HUES48 (cell line): Measurements from ENCODE around the gene SH2D3A.

Source experiments
- H3K27ac ChIP-seq: one replicate; pipeline ENCODE4 v1.7.0; 2013; ENCODE audit warnings: low read depth, low read length, inconsistent platforms
- H3K27me3 ChIP-seq: 2 replicates; pipeline ENCODE4 v1.6.1; 2013; ENCODE audit warnings: mild to moderate bottlenecking, low read length; ENCODE audit not compliant: control insufficient read depth, insufficient read depth
- H3K36me3 ChIP-seq: 2 replicates; pipeline ENCODE4 v1.6.1; 2013; ENCODE audit warnings: low read length; ENCODE audit not compliant: control insufficient read depth, insufficient read depth
- H3K4me1 ChIP-seq: 2 replicates; pipeline ENCODE4 v1.6.1; 2013; ENCODE audit warnings: mild to moderate bottlenecking, low read length; ENCODE audit not compliant: control insufficient read depth, insufficient read depth
- H3K4me3 ChIP-seq: 2 replicates; pipeline ENCODE4 v1.5.1; 2013; ENCODE audit warnings: mild to moderate bottlenecking, low read depth, low read length
- H3K9ac ChIP-seq: 2 replicates; pipeline ENCODE4 v1.6.1; 2013; ENCODE audit warnings: mild to moderate bottlenecking, low read depth, low read length, moderate library complexity
- H3K9me3 ChIP-seq: 2 replicates; pipeline ENCODE4 v1.6.1; 2013; ENCODE audit warnings: low read length; ENCODE audit not compliant: control insufficient read depth, insufficient read depth

SH2D3A gene

GRCh38 chr19:6767357-6768235 lies at the start of gene SH2D3A:
SH2D3A (minus strand) TSS chr19:6767435; CDS start chr19:6763748, 3,687 bp downstream.
- Histone ChIP-seq H3K27me3 (no peaks in the 10 kb centered on the region), H3K9ac (peak within 1 kb of the TSS; percentile 49), H3K4me1 (peaks cover 11% of the 10 kb centered on the region), H3K9me3 (no peaks in the 10 kb centered on the region), H3K4me3 (peak within 1 kb of the TSS; percentile 85), H3K36me3 (0 out of 2 replicates have a peak, but pooled peaks cover 3% of the 10 kb centered on the region), H3K27ac (peak within 1 kb of the TSS; percentile 92)

- Histone ChIP-seq H3K36me3 (no peaks in the 10 kb centered on the region), H3K27me3 (no peaks in the 10 kb centered on the region)
Measured at GRCh38 chr19:6813659-6814058, 46.4 kb upstream of the SH2D3A start.

GRCh38 chr19:6812612-6813011 lies 45.4 kb upstream of the SH2D3A start:
- Histone ChIP-seq H3K9ac (no peak overlapping the region), H3K36me3 (no peaks in the 10 kb centered on the region), H3K27me3 (no peaks in the 10 kb centered on the region), H3K4me3 (no peak overlapping the region), H3K4me1 (no peaks in the 10 kb centered on the region), H3K9me3 (peaks cover 59% of the 10 kb centered on the region), H3K27ac (no peak overlapping the region)

More at GRCh38 chr19:6813659-6814058, 46.4 kb upstream of the SH2D3A start:
- Histone ChIP-seq H3K27ac (no peak overlapping the region), H3K4me3 (no peak overlapping the region), H3K4me1 (no peaks in the 10 kb centered on the region), H3K9ac (no peak overlapping the region), H3K9me3 (peaks cover 62% of the 10 kb centered on the region)

GRCh38 chr19:6811906-6812305 lies 44.7 kb upstream of the SH2D3A start:
- Histone ChIP-seq H3K4me1 (no peaks in the 10 kb centered on the region), H3K9ac (no peak overlapping the region), H3K27ac (no peak overlapping the region), H3K27me3 (no peaks in the 10 kb centered on the region), H3K4me3 (no peak overlapping the region), H3K36me3 (no peaks in the 10 kb centered on the region), H3K9me3 (peaks cover 64% of the 10 kb centered on the region)

GRCh38 chr19:6811378-6811777 lies 44.1 kb upstream of the SH2D3A start:
- H3K4me3 ChIP-seq = no peak overlapping the region
- no peaks in the 10 kb centered on the region for H3K27me3 ChIP-seq
- no peak overlapping the region for H3K9ac ChIP-seq
- no peaks in the 10 kb centered on the region for H3K36me3 ChIP-seq
- H3K9me3 ChIP-seq = peaks cover 67% of the 10 kb centered on the region
- no peaks in the 10 kb centered on the region for H3K4me1 ChIP-seq
- H3K27ac ChIP-seq = no peak overlapping the region

- Histone ChIP-seq H3K27ac (no peak overlapping the region), H3K36me3 (no peaks in the 10 kb centered on the region), H3K27me3 (no peaks in the 10 kb centered on the region), H3K9ac (no peak overlapping the region), H3K4me3 (no peak overlapping the region), H3K4me1 (no peaks in the 10 kb centered on the region), H3K9me3 (peaks cover 64% of the 10 kb centered on the region)
Measured at GRCh38 chr19:6809262-6809661, 42.0 kb upstream of the SH2D3A start.

- Histone ChIP-seq H3K36me3 (no peaks in the 10 kb centered on the region), H3K9ac (no peak overlapping the region), H3K4me1 (no peaks in the 10 kb centered on the region), H3K27me3 (no peaks in the 10 kb centered on the region), H3K4me3 (no peak overlapping the region), H3K9me3 (peaks cover 61% of the 10 kb centered on the region), H3K27ac (no peak overlapping the region)
Measured at GRCh38 chr19:6808494-6808893, 41.3 kb upstream of the SH2D3A start.

- Histone ChIP-seq H3K9me3 (peaks cover 57% of the 10 kb centered on the region), H3K4me1 (no peaks in the 10 kb centered on the region), H3K27me3 (no peaks in the 10 kb centered on the region), H3K4me3 (no peak overlapping the region), H3K27ac (no peak overlapping the region), H3K36me3 (no peaks in the 10 kb centered on the region), H3K9ac (no peak overlapping the region)
Measured at GRCh38 chr19:6807291-6807690, 40.1 kb upstream of the SH2D3A start.

- no peaks in the 10 kb centered on the region for H3K36me3 ChIP-seq
Measured at GRCh38 chr19:6806488-6806887, 39.3 kb upstream of the SH2D3A start.

GRCh38 chr19:6803036-6803404 lies 35.8 kb upstream of the SH2D3A start:
- Histone ChIP-seq H3K27me3 (no peaks in the 10 kb centered on the region), H3K27ac (no peak overlapping the region), H3K4me3 (no peak overlapping the region), H3K4me1 (no peaks in the 10 kb centered on the region), H3K9me3 (peaks cover 44% of the 10 kb centered on the region), H3K9ac (no peak overlapping the region), H3K36me3 (no peaks in the 10 kb centered on the region)

More at GRCh38 chr19:6806488-6806887, 39.3 kb upstream of the SH2D3A start:
- no peak overlapping the region for H3K4me3 ChIP-seq
- H3K27me3 ChIP-seq = no peaks in the 10 kb centered on the region
- no peaks in the 10 kb centered on the region for H3K4me1 ChIP-seq
- peaks cover 50% of the 10 kb centered on the region for H3K9me3 ChIP-seq
- no peak overlapping the region for H3K27ac ChIP-seq
- H3K9ac ChIP-seq = no peak overlapping the region

GRCh38 chr19:6802336-6803035 lies 35.3 kb upstream of the SH2D3A start:
- Histone ChIP-seq H3K27ac (no peak overlapping the region), H3K27me3 (no peaks in the 10 kb centered on the region), H3K9ac (no peak overlapping the region), H3K9me3 (peaks cover 44% of the 10 kb centered on the region), H3K4me3 (no peak overlapping the region), H3K36me3 (no peaks in the 10 kb centered on the region), H3K4me1 (no peaks in the 10 kb centered on the region)
